Astrocyte (in vitro differentiated cells and primary cell): ENCODE results near the gene CFC1.
"Not testable (repeated sequence)": the region's sequence is repeated elsewhere in the genome, so short reads cannot be mapped to it uniquely, and the experiment has no call there.

ENCODE experiments used
- EZH2 ChIP-seq: IDR thresholded peaks from 2 replicates; pipeline ENCODE4 v1.6.1; 2012; ENCODE audit warnings: mild to moderate bottlenecking, low read length, inconsistent platforms; ENCODE audit not compliant: insufficient read depth
- TF ChIP-seq, protein P1 (sequence below): IDR thresholded peaks from 2 replicates; pipeline ENCODE4 v1.5.1; 2011; ENCODE audit warnings: low read depth, mild to moderate bottlenecking, inconsistent platforms, low read length, moderate library complexity; ENCODE audit not compliant: insufficient read depth

DNA sequence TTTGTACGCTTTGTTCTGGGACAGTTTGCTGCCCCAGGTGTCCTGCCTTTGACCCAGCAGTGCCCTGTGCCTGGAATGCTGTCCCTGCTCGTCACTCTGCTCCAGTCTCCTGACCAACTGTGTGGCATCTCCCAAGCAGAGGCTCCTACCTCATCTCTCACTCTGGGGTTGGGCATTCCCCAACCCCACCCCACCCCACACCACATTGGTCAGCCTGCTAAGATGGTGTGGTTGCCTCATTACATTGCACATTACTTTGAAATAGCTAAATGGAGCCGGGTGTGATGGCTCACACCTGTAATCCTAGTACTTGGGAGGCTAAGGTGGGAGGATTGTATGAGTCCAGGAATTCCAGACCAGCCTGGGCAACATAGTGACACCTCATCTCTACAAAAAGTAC lies 27.4 kb downstream of the CFC1 start:
- not testable (repeated sequence) for TF ChIP-seq EZH2
- TF ChIP-seq, protein P1, sequence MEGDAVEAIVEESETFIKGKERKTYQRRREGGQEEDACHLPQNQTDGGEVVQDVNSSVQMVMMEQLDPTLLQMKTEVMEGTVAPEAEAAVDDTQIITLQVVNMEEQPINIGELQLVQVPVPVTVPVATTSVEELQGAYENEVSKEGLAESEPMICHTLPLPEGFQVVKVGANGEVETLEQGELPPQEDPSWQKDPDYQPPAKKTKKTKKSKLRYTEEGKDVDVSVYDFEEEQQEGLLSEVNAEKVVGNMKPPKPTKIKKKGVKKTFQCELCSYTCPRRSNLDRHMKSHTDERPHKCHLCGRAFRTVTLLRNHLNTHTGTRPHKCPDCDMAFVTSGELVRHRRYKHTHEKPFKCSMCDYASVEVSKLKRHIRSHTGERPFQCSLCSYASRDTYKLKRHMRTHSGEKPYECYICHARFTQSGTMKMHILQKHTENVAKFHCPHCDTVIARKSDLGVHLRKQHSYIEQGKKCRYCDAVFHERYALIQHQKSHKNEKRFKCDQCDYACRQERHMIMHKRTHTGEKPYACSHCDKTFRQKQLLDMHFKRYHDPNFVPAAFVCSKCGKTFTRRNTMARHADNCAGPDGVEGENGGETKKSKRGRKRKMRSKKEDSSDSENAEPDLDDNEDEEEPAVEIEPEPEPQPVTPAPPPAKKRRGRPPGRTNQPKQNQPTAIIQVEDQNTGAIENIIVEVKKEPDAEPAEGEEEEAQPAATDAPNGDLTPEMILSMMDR, result not testable (repeated sequence)
